Measurements from ENCODE around the gene NCR2.

GRCh38 chr6:41327177-41327576, 8.2 kb upstream of the NCR2 start:
- TF ChIP-seq CTCF (IDR thresholded peaks at IDR 0.05) (no peak), EZH2 (IDR thresholded peaks at IDR 0.05; ENCODE audit: borderline replicate concordance, insufficient read depth, low read depth, low read length, poor library complexity, severe bottlenecking) (no peak)

All from B cell (primary cell).